OCI-LY3 (cell line): Measurements from ENCODE around the gene PIK3CB.

Experiments
- EZH2phosphoT487 ChIP-seq: fragments of 200-600 bp; shearing (Covaris generic); IDR thresholded peaks from 2 replicates; pipeline ENCODE4 v1.6.1; 2018; ENCODE audit warnings: antibody characterized with exemption, mixed run types, low read depth
- TF ChIP-seq, protein P1 (sequence below): fragments of 200-600, 300-600 bp; sonication (generic); IDR thresholded peaks from 2 replicates; pipeline ENCODE4 v1.5.1; 2014; ENCODE audit warnings: antibody characterized with exemption, low read length, low read depth

DNA sequence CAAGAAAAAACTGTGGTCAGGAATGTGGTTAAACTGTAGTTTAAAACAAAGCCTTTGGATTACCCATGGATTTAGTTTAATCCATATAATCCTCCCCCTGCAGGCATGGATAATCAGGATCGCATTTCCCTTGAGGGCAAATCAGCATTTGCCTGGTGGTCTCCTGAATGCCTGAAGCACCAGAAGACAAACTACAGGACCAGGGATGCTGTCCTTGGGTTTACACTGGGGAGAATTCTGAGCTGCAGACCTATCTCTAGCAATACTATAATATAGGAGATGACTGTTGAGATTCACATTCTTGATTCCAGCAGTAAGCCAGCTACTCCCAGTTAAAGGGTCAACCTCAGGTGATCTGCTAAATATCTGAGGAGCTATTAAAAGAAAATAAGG is 10.6 kb downstream of the PIK3CB start:
- TF ChIP-seq, protein P1, sequence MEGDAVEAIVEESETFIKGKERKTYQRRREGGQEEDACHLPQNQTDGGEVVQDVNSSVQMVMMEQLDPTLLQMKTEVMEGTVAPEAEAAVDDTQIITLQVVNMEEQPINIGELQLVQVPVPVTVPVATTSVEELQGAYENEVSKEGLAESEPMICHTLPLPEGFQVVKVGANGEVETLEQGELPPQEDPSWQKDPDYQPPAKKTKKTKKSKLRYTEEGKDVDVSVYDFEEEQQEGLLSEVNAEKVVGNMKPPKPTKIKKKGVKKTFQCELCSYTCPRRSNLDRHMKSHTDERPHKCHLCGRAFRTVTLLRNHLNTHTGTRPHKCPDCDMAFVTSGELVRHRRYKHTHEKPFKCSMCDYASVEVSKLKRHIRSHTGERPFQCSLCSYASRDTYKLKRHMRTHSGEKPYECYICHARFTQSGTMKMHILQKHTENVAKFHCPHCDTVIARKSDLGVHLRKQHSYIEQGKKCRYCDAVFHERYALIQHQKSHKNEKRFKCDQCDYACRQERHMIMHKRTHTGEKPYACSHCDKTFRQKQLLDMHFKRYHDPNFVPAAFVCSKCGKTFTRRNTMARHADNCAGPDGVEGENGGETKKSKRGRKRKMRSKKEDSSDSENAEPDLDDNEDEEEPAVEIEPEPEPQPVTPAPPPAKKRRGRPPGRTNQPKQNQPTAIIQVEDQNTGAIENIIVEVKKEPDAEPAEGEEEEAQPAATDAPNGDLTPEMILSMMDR: no peak
- no peak for TF ChIP-seq EZH2phosphoT487
